NK-92 treated with Interleukin-12 subunit alpha and Interleukin-12 subunit beta, amount 100 ng/mL, for 24 hours (cell line): ENCODE measurements around the gene KRTAP9-9.
"Not testable (repeated sequence)": the region's sequence is repeated elsewhere in the genome, so short reads cannot be mapped to it uniquely, and the experiment has no call there.

Source experiments
- DNase-seq: peaks from one replicate; lab custom pipeline; 2025; lab: John Stamatoyannopoulos, UW

Gene KRTAP9-9

GRCh38 chr17:41255381-41256290 is at the start of gene KRTAP9-9:
Gene KRTAP9-9, plus strand, starts transcription at chr17:41255384.
- not testable (repeated sequence) for DNase-seq

DNA sequence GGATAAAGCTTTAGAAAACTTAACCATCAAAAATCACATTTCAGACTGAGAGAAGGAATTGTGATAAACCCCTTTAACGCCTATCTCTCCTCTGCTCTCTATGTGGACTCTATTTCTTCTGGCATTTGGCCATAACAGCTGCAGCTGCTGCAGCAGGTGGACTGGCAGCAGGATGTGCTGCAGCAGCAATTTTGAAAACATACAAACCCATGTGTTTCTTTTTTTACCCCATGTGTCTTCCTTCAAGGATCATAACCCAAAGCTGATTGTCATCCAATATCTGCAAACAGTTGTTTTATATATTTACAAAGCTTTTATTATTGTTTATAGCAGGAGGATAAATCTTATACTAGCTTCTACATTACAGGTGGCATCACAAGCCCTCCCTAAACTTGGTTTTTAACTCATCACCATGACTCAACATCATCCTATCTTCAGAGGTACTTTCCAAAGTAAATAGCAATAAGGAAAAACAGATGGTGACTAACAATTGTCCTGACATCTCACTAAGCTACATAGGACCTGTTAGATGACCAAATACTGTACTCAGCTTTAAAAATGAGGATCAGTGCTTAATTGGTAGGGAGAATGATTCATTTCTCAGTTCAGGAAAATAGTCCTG is 43.2 kb upstream of the KRTAP9-9 start:
- no peak for DNase-seq

GRCh38 chr17:41212524-41213169 is 42.5 kb upstream of the KRTAP9-9 start:
- no peak for DNase-seq

DNA sequence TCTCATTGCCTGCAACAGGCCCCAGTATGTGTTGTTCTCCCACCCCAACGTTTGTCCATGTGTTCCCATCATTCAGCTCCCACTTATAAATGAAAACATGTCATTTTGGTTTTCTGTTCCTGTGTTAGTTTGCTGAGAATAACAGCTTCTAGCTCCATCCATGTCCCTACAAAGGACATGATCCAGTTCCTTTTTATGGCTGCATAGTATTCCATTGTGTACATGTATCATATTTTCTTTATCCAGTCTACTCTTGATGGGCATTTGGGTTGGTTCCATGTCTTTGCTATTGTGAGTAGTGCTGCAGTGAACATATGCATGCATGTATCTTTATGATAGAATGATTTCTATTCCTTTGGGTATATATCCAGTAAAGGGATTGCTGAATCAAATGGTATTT is 39.5 kb upstream of the KRTAP9-9 start:
- DNase-seq: no peak

DNA sequence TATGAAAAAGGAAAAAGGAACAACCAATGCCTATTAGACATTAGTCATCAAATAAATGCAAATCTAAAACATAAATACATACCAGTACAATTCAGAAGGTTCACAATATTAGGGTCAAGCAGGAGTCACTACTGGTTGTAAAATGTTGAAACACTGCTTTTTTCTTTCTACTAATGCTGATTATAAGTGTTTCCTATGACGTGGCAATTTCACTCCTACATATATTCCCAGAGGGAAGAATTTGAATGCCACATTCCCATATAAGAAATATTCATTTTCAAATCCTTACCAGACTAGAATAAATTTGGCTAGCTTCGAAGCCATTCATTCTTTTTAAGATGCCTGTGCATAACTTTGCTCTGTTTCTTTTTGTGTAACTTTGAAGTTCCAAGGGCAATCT is 31.4 kb upstream of the KRTAP9-9 start:
- DNase-seq: no peak

DNA sequence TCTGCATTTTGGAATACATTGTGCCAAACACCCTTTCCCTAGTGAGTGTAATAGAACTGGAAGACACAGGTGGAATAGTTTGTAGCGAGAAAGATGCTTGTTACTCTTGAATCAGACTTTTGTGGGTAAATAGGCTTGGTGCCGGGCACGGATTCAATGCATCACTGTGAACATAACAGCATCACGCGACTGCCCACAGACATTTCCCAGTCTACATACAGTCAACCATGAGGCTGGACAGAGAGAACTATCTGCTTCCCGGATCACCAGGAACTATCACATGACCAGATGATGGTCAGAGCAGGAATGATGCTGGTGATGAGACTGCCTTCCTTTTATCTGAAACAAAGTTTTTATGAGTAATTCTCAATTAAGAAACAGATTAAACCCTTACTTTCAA is 29.1 kb upstream of the KRTAP9-9 start:
- DNase-seq: no peak

GRCh38 chr17:41226598-41227095 is 28.5 kb upstream of the KRTAP9-9 start, which contains the start of gene KRTAP9-2:
Gene KRTAP9-2, plus strand, starts transcription at chr17:41226648. Its CDS starts 7 bp downstream, at chr17:41226655.
- DNase-seq: not testable (repeated sequence)

DNA sequence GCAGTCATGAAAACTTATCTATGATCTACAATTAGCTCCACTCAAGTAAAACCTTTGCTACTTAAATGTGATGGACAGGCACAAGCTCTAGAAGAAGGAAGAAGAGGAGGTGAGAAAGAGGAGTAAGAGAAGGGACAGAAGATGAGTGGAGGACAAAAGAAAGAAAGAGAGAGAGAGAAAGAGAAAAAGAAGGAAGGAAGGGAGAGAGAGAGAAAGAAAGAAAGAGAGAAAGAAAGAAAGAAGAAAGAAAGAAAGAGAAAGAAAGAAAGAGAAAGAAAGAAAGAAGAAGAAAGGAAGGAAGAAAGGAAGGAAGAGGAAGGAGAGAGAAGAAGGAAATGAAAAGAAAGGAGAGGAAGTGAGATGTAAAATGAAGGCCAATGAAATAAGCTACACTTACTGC is 25.1 kb upstream of the KRTAP9-9 start:
- no peak for DNase-seq

DNA sequence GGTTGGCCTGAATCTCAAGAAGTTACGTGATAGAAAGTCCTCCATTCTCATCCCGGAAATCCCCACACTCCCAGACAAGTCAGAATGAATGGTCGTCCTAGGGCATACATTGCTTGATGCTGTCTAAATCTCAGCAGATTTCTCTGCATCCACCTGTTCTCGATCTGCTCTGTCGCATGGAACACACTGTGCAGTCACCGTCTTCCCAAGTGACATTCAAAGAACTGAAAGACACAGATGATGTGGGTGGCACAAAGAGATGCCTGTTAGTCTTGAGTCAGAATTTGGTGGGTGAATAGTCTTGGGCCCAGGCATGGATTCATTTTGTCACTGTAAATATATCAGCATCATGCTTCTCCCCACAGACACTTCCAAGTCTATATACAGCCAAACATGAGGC is 23.5 kb upstream of the KRTAP9-9 start:
- DNase-seq: no peak

- DNase-seq: not testable (repeated sequence)
These were observed 22.6 kb upstream of the KRTAP9-9 start, which contains the start of gene KRTAP9-3 for GRCh38 chr17:41232399-41233105. Gene KRTAP9-3, plus strand, starts transcription at chr17:41232449. Its CDS starts 53 bp downstream, at chr17:41232502.

DNA sequence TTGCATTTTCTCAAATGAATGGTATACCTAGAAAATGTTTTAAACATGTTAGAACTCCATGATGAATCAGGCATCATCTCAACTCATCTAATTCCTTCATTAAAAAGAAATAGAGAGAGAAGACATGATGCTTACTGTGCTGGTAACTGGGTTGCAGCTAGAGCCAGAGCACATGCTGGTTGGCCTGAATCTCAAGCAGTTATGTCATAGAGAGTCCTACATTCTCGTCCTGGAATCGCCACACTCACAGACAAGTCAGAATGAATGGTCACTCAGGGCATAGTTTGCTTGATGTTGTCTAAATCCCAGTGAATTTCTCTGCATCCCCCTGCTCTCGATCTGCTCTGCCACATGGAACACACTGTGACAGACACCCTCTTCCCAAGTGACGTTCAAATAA is 18.1 kb upstream of the KRTAP9-9 start:
- not testable (repeated sequence) for DNase-seq

DNA sequence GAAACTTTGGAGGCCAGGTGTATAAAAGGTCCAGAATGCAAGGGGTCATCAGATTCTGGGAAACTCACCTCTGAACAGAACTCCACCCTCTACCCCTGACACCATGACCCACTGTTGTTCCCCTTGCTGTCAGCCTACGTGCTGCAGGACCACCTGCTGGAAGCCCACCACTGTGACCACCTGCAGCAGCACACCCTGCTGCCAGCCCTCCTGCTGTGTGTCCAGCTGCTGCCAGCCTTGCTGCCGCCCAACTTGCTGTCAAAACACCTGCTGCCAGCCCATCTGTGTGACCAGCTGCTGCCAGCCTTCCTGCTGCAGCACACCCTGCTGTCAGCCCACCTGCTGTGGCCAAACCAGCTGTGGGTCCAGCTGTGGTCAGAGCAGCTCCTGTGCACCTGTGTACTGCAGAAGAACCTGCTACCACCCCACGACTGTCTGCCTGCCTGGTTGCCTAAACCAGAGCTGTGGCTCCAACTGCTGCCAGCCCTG is 17.2 kb upstream of the KRTAP9-9 start, which contains the start of gene KRTAP9-8:
Gene KRTAP9-8 (plus strand): TSS at position 51 of the 489 bp plus-strand sequence. CDS start 53 bp downstream, at position 104.
- DNase-seq: not testable (repeated sequence)

- DNase-seq: not testable (repeated sequence)
These were observed 8.0 kb upstream of the KRTAP9-9 start for GRCh38 chr17:41246995-41247787.

- DNase-seq: not testable (repeated sequence)
These were observed 5.4 kb upstream of the KRTAP9-9 start, which contains the start of gene KRTAP9-4 for GRCh38 chr17:41249637-41250240. Gene KRTAP9-4, plus strand, starts transcription at chr17:41249687. Its CDS starts 34 bp downstream, at chr17:41249721.

DNA sequence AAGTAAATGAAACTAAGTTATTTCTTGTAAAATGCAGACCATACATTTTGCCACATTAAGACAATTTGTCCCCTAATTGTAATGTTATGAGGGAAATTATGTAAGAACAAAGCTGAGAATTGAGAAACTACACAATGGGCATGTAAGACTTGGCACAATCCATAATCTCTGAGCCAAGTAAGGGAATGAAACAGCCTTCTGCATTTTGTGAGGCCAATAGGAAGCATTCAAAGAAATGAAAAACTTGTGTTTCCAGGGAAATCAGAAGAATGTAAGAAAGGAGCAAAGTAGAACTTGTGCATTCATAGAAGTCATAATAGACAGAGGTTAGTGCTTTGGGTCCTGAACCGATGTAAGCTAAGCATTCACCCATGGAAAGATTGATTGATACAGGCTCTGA is 3.9 kb upstream of the KRTAP9-9 start:
- no peak for DNase-seq

DNA sequence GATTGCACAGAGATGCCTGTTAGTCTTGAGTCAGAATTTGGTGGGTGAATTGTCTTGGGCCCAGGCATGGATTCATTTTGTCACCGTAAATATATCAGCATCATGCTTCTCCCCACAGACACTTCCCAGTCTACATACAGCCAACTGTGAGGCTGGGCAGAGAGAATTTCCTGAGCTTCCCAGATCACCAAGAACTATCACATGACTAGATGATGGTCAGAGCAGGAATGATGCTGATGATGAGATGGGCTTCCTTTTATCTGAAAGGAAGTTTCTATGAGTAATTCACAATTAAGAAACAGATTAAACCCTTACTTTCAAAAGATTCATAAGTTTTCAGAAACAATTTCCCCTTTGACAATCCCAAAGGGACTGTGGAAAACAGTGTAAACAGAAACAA is 323 bp upstream of the KRTAP9-9 start:
- no peak for DNase-seq

DNA sequence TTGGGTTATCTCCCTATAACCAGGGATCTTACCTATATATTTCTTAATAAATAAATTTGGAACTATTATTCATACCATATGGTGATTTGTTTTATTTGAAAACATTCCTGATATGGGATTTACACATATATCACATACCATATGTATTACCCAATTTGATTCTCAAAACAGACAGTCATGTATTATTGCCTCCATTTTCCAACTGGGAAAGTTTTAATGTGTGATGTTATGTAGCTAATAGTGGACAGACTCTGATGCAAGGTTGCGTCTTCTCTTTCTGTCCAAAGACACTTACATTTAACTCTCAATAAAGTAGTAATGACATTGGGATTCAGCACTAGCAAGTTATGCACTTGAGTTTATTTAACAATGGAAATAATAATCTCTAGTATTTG is 1.1 kb downstream of the KRTAP9-9 start:
- no peak for DNase-seq

DNA sequence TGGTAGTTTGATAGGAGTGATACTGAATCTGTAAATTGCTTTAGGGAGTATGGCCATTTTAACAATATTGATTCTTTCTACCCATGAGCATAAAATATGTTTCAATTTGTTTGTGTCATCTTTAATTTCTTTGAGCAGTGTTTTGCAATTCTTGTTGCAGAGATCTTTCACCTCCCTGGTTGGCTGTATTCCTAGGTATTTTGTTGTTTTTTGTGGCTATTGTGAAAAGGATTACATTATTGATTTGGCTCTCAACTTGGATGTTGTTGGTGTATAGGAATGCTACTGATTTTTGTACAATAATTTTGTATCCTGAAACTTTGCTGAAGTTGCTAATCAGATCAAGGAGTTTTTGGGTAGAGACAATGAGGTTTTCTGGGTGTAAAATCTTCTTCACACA is 3.2 kb downstream of the KRTAP9-9 start:
- DNase-seq: no peak

- no peak for DNase-seq
These were observed 8.0 kb downstream of the KRTAP9-9 start for GRCh38 chr17:41263212-41263611.

DNA sequence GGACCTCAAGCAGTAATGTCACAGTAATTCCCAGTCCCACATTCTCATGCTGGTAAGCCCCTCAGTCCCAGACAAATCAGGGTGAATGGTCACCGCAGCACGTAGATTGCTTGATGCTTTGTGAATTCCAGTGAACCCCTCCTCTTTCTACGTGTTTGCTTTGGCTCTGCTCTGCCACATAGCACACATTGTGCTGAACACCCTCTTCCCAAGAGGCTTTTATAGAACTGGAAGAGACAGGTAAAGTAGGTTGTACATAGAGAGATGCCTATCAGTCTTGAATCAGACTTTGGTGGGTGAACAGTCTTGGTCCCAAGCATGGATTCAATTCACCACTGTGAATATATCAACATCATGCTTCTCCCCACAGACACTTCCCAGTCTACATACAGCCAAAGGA is 9.4 kb downstream of the KRTAP9-9 start:
- DNase-seq: no peak
